ENCODE data around the gene SBK1.
"Not testable (repeated sequence)": the region's sequence is repeated elsewhere in the genome, so short reads cannot be mapped to it uniquely, and the experiment has no call there.

GRCh38 chr16:28249483-28249882, 42.8 kb upstream of the SBK1 start:
- TF ChIP-seq CTCF, POLR2AphosphoS5 (IDR thresholded peaks at IDR 0.05): not testable (repeated sequence)

Data from transverse colon (tissue), 4 donors.